ENCODE measurements around the gene TSPEAR. TPM values are rescaled to one million over a fixed set of nuclear protein-coding genes. Genes with fewer than 3 reads are reported as not detected.

The TSPEAR gene
- total and polyA plus RNA-seq, 2 of the 13 experiments (the other 11 are each of a cell fraction or from before 2014, with no cell fraction given), result 0.07 to 0.32 TPM

DNA sequence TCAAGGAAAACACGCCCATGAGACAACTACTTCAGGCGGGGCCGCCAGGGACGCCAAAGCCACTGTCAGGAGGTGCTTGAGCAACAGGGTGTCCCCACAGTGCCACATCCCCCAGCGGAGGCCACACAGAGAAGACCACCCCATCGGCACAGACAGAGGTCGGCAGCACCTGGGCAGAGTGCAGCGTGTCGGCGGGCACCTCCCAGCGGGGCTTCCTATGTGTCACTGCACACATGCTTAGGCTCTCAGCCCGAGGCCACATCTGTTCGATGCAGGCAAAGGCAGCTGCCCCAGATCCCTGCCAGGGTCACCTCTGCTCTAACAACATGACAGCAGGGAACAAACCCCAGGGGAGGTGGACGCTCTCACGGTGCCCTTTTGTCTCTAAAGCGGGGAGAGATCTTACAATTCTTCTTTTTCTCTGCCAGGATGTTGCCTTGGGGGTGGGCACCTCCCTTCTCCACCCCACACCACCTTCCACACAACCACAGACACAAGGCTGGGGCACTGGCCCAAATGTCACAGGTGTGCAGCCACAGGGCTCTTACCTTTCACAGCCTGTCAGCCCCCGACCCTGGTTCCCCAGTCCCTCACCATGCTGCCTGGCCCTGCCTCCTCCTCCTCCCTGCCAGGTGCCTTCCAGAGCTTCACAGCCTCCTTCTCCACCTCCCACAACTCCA lies 95.3 kb downstream of the TSPEAR start:
- POLR2A ChIA-PET, result no interaction called here
- H2AFZ ChIP-seq (ENCODE audit: low read length), result no peak overlapping the region
- in situ Hi-C loops (cut with HindIII; ENCODE audit: extremely low pct_ligation_motif_present, low pct_unique_long_range_greater_than_20kb) (no loop called here), intact Hi-C loops (cut with micrococcal nuclease; ENCODE audit: unreplicated experiment) (no loop called here)
- no TSS peak for BruUV-seq (replicated peaks)
- TF ChIP-seq GRHL1 (CRISPR knock-in tag; conservative IDR thresholded peaks at IDR 0.05) (no peak), JUN (CRISPR knock-in tag; IDR thresholded peaks at IDR 0.05) (no peak), ZNF33A (CRISPR knock-in tag; IDR thresholded peaks at IDR 0.05; ENCODE audit: borderline replicate concordance) (no peak), ZNF564 (CRISPR knock-in tag; IDR thresholded peaks at IDR 0.05) (no peak), XRCC5 (optimal IDR thresholded peaks at IDR 0.05; ENCODE audit: low read length) (no peak), HNF4G (IDR thresholded peaks at IDR 0.05; ENCODE audit: borderline replicate concordance, low read depth, low read length) (no peak), HNF4G (CRISPR knock-in tag; IDR thresholded peaks at IDR 0.05; ENCODE audit: borderline replicate concordance, low read depth) (no peak)
- WGBS (ENCODE audit: low lambda C conversion rate), result 34% methylated on average over 5 of the region's 17 CpGs
- peaks cover 1 to 28% of the 10 kb centered on the region in 2 experiments; a peak in 3 of 5 replicates for H3K27me3 ChIP-seq (ENCODE audit: control insufficient read depth in 1 of 2, insufficient read depth in 2 of 2, low read length in 2 of 2)
- no peak for FAIRE-seq
- H4K20me1 ChIP-seq (ENCODE audit: insufficient read depth, low read length), result no peaks in the 10 kb centered on the region
- H3K4me3 ChIP-seq (replicated peaks in 1 of 3; ENCODE audit: insufficient read depth in 1 of 3, low read depth in 2 of 3, low read length in 3 of 3), result no peak overlapping the region
- CTCF ChIA-PET (ENCODE audit: low intra/inter-chr PET ratio, low total read pairs), result no interaction called here
- ATAC-seq, result no peak
- no peak for DNase-seq (ENCODE audit: low spot score)
- H3K9ac ChIP-seq (ENCODE audit: insufficient read depth, low read depth, low read length), result no peak overlapping the region
- no peaks in the 10 kb centered on the region for H3K79me2 ChIP-seq (ENCODE audit: insufficient read depth, low read length)
- H3K4me2 ChIP-seq (ENCODE audit: low read depth, low read length), result no peak overlapping the region
- peaks cover 12% of the 10 kb centered on the region; the same call in 1 of the 2 replicates for H3K9me3 ChIP-seq (ENCODE audit: low read length)
- no peaks in the 10 kb centered on the region for H3K4me1 ChIP-seq (ENCODE audit: insufficient read depth, low read length)
- H3K27ac ChIP-seq (ENCODE audit: extremely low read length, insufficient read depth, low read length), result no peak overlapping the region
- no peaks in the 10 kb centered on the region for H3K36me3 ChIP-seq (replicated peaks in 1 of 2; ENCODE audit: control insufficient read depth in 1 of 2, insufficient read depth in 2 of 2, low read length in 2 of 2)
